NOMO-1 treated with dmso at 0.1 percent for 144 hours (cell line): ENCODE data around the gene AEBP1.

Experiments used
- DNase-seq: peaks from one replicate; lab custom pipeline; 2025; ENCODE audit not compliant: unreplicated experiment; lab: John Stamatoyannopoulos, UW

AEBP1 gene

DNA sequence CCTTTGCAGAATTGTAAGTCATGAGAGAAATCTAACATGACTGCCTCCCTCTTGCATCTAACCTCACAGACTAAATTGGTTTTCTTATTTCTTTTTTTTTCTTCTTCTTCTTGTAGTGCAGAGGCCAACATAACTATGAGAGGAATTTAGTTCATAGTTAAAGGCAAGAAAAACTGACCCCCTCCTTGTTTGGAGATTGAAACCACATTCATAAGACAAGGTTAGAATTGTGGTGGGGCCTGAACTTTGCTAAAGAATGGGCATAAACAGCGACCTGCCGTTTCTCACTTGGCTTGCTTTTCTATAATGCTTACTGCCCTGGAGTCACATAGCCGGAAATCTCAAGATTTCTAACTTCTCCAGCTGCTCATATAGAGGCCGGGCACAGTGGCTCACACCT, 19.4 kb upstream of the AEBP1 start:
- no peak for DNase-seq

DNA sequence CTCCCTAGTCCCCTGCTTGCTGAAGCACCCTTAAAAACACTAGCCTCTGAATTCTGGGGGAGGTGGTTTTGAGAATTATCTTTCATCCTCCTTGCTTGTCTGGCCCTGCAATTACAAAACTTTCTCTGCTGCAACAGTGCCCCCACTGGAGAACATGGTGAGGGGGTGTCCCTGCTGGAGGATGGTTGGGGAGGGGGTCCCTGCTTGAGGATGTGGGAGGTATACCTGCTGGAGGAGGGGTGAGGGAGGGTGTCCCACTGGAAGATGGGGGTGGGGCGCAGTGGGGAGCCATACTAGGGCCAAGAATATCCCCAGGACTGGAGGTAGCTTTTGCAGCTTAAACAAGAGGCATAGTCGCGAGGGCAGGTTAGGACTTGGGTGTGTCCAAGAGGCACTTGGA, 18.6 kb upstream of the AEBP1 start:
- no peak for DNase-seq

DNA sequence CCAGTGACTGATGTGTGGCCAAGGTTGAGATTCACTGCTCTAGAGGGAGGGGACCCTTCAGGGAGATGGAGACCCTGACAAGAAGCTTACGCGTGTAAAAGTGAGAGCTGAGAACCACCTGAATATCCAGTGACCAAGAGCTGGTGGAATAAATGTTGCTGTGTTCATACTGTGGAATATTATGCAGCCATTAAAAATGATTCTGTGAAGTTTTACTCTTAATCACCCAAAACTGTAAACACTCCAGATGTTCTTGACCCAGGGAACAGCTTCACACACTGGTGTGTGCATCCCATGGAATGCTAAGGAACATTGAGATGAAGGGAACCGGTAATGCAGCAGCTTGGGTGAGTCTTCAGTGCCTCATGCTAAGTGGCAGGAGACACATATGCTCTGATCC, 17.5 kb upstream of the AEBP1 start:
- no peak for DNase-seq

DNA sequence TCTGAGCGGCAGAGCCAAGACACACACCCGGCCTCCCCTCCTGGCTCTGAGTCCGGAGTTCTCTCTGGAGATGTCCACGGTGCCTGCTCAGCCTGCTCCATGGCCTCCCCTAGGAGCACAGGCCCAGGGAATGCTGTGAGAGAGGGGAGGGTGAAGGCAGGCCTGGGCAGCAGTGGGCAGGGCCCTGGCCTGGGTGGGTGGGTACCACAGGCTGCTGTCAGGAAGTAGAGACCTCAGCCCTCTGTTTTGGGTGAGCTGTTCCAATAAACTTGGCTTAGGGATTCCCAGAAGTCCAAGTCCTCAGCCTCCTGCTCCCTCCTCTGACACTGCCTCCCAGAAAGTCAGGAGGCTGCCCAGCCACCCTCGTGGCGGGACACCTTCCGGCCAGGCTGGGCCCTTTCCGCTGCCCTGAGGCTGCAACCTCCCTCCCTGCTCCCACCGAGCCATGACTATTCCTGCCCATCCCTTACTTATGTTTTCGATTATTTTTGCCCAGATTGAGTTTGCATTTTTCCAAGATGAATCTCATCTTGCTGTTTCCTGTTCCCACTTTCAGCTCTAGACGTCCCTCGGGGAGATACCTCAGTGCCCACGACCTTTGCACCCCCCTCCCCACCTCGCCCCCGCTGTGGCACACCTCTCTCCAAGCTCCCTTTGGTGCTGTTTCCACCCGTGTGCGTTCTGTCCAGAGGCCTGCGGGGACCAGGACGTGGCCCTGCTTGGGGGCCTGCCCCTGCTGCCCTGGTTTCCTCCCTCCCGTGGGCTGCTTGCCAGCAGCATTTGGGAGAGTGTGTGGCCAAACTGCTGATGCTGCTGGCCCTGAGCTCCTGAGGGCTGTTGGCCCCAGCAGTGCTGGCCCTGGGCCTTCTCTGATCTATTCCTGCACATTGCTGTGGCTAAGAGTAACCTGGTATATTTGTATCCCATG, 16.0 kb upstream of the AEBP1 start:
- no peak for DNase-seq

DNA sequence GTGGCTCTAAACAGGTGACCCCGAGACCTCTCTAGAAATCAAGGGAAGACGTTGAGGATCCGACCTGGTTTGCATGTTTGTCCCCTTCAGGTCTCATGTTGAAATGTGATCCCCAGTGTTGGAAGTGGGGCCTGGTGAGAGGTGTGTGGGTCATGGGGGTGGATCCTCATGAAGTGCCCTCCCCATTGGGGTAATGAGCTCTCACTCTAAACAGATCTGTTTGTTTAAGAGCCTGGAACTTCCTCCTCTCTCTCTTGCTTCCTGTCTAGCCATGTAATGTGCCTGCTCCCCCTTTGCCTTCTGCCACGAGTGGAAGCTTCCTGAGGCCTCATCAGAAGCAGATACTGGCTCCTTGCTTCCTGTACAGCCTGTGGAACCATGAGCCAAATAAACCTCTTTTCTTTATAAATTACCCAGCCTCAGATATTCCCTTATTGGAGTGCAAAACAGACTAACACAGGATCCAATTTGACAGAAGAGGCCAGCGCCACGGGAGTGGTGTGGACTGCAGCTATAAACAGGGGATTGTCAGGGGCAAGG, 11.0 kb upstream of the AEBP1 start:
- DNase-seq: no peak

DNA sequence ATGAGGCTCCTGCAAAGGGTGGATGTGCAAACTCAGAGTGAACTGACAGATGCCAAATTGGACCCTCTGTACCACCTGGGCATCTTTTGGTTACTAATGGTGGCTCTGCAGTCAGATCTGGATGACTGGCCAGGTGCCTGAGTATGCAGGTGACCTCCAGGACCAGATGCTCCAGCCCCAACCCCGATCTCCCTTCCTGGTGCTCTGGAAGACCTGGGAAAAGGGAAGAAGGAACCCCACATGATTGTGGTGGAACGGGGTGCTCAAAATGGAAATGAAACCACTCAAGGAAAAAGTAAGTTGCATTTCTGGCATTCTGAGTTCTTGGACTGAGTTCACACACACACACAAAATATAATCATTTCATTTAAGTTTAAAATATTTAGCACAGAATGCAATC, 9.8 kb upstream of the AEBP1 start:
- no peak for DNase-seq

DNA sequence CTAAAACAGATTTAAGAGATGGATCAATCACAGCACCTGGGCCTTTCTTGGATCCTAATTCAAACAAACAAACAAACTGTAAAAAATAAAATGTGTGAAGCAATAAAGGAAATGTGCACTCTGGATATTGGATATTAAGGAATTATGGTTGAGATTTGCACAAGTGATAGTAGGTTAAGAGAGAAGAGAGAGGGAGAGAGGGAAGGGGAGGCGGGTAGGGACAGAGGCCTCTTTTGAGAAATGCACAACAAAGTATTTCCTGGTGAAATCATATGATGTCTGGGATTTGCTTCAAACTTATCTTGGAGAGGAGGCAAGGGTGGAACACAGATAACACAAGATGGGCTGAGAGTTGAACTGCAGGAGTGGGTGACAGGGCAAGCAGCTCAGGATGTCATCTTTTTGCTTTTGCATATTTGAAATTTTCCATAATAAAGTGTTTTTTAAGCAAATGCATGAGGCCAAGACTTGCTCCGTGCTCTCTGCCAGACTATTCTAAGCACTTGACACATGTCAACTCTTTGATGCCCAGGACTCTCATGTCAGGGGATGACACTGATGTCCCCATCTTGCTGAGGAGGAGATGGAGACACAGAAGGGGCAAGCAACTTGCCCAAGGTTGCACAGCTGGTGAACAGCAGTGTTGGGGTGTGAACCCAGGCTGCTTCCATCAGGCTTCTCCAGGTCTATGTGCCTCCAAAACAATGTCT, 9.1 kb upstream of the AEBP1 start:
- no peak for DNase-seq

DNA sequence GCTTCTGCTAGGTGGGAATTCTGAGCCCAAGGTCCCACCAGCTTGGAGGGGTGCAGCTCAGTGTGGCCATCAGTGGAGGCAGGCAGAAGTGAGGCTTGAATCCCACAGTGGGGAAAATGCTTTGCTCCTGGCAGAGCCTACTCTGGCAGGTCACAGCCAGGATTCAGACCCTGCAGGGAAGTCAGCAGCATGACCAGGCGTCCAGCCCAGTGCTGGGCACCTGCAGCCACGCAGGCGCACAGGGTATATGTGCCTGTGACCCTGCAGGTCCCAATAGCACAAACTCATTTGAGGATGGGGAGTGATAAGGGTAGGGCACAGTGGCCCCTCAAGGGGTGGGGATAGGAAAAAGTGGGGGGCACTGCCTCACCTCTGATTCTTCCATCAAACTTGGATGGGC, 8.4 kb upstream of the AEBP1 start:
- DNase-seq: no peak

DNA sequence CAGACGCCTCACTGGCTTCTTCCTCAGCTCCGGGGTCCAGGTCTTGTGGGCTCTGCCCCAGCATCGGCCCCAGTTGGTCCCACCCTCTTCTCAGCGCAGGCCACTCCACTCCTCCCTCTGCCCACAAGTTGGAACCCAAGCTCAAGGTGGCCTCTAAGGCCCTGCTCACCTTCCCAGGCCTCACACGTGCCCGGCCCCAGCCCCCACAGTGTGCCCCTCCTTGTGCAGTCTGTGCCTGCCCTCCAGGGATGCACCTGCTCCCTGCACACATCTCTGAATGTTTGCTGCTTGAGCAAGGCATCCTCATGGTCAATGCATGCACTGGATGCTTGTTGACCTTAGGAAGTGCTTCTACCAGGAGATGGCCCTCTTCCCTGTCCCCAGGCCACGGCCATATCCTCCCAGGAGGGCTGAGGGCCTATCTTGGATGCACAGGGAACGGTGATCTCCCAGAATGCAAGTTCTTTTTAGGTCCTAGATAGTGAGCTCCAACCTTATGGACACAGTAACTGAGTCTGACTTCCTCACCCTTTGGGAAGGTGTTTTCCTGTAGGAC, 7.7 kb upstream of the AEBP1 start:
- DNase-seq: no peak

DNA sequence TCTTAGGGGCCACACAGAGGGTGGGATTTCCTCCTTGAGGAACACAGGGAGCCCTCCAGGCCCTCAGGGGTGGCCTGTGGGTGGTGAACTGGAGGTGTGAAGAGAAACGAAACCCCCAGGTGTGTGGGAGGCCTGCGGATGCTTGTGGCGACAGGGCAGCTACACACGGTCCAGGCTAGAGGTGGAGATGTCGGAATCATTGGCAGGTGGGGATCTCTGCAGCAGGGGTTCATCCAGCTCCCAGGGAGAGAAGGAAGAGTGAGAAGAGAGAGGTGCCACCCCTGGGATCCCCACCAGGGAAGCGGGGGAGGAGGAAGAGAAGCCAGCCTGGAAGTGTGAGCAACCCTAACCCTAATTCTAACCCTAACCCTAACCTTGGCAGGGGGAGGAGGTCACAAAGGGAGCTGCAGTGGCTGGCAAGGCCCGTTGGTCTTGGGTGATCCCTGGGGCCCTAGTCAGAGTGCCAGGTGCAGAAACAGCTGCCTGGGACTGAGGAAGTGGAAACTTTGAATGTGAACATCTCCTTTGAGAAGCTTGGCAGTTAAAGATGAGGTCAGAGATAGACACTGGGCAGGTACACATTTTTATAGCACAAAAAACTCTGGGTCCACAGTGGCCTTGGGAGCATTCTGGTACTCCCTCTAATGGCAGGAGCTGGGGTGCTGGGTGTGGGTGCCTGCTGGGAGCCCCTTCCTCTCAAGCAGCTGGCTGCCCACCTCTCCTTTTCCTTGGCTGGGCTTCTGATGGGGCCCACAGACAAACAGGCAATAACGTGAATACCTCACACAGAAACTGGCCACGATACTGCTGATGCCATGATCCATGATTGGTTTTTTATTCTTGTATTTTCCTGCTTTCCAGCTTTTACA, 6.8 kb upstream of the AEBP1 start:
- no peak for DNase-seq

DNA sequence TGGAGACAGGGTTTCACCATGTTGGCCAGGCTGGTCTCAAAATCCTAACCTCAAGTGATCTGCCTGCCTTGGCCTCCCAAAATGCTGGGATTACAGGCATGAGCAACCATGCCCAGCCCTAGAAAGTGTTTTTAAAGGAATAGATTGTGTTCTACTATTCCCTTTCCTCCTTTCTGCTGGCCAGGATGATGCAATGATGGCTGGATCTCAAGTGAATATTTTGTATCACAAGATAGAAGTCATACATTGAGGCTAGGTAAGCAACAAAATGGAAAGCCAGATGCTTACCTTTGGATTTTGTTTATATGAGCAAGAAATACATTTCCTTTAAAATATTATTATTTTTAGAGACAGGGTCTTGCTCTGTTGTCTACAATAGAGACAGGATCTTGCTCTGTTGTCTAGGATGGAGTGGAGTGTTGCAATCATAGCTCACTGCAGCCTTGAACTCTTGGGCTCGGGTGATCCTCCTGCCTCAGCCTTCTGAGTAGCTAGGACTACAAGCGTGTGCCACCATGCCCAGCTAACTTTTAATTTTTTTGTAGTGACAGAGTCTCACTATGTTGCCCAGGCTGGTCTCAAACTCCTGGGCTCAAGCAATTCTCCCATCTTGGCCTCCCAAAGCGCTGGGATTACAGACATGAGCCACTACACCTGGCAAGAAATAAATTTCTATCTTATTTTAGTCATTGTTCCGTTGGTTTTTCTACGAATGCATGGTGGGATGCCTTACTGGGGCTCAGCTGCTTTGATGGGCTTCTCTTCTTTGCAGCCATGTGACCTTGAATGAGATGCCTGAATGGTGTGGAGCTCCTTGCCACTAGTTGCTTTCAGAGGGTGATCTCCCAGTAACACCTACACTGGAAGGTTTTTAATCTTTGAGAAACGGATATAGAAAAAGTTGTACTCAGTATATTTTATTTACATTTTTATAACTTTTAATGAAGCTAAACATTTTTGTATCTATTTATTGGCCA, 5.8 kb upstream of the AEBP1 start:
- DNase-seq: no peak

DNA sequence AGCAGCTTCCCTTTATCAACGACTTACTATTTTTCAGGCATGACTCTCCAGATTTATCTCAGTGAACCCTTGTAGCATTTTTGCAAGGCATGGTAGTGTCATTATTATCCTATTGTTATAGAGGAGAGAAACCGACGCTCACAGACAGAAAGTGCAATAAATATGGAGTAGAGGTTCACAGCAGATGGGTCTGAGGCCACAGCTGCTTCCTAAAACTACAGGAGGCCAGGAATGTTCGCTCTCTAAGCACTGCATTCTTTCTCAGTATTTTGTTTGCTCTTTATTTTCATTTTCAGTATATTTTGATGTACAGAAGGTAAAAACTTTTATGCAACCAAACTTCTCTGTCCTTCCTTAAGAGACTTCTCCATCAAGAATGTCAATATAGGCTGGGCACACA, 4.5 kb upstream of the AEBP1 start:
- DNase-seq: no peak

DNA sequence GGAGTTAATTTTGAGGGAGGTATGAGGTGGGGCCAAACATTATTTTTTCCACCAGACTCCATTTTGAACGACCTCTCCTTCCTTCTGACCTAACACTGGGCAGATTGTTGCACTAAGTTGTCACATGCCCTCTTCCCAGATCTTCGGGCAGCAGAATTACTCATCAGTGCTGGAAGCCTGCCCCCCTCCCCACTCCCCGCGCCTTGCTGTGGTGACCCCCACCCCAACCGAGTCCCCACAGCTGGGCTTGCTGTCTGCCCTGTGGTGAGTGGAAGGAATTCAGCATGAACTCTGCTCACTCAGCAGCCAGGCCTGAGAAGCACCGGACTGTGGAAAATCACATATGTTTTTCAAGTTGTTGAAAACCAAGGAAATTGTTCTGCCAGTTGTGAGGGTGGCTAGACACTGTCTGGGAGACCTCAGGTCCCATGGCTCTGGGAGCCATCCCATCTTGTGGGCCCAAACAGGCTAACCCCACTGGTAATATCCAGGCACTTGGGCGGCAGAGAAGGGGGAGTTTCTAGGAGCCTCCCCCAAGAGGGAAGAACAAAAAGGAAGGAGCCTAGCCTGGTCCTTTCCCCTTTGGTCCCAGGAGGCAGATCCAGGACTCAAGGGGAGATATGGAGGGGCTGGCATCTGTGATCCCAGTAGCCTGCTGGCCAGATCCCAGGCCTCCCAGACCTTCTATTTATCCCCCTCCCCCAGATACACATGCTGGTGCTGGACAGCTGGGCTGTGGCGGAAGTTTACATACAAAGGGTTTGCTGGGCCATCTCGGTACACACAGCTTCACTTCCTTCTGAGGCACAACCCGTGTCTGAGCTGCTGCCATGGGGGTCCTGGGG, 3.5 kb upstream of the AEBP1 start:
- no peak for DNase-seq

DNA sequence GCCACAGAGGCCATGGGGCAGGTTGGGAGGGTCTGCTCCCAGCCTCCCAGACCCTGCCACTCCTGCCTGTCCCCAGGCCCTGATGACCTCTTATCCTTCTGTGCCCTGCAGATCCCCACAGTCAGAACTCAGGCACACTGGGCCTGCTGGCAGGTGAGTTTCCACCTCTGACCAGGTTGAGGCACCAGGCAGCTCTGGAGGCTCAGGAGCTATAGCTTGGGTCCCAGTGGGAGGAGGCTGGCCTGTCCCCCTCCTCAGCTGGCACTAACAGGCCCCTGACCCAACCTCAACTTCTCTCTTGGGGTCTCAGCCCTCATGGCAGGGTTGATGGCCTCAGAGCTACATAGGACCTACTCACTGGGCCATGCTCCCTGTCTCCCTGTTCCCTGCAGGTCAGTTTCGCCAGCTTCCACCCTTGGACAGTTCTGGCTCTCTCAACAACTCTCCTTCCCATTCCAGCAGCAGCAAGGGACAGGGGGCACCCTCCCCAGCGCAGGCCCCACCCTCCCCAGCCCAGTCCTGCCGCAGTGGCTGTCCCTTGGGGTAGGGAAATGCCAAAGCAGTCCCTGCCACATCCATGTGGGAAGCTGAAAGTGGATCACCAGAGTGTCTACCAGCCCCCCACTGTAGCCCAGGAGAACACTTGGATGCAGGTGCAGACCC, 2.7 kb upstream of the AEBP1 start:
- no peak for DNase-seq

DNA sequence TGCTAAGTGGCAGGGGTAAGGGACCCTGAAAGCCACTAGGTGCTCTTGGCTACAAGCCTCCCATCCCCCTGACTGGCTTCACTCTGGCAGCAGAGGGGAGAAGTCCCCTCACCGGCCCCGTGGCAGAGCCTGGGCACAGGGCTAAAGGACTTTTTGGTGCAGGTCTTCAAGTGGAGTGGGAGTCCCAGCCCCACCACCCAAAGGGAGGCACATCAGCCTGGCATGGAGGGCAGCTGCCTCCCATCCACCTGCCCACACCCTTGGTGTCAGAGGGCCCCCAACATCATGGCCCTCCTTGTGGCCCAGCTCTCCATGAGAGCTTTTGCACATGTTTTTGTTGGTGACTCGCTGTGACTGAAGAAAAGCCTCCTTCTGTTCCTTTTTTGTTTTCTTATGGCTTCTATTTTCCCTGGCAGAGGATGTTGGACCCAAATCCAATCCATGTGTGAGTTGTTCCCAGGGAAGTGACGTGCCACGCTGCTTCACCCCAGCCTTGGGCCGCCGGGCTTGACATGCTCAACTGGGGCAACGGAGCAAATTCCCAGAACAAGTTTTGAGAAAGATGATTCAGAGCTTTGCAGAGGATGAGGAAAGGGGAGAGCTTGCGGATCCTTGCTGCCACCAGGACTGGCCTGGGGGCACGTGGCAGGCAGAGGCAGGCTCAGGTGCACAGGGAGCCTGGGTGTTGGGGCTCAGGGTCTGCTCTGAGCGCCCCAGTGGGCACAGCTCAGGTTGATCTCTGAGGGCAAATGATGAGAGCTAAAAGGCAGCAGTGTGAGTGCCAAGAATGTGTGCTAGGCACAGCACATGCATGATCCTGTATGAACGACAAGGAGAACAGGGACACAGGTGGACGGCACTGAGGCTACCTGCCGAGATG, 1.9 kb upstream of the AEBP1 start:
- no peak for DNase-seq

DNA sequence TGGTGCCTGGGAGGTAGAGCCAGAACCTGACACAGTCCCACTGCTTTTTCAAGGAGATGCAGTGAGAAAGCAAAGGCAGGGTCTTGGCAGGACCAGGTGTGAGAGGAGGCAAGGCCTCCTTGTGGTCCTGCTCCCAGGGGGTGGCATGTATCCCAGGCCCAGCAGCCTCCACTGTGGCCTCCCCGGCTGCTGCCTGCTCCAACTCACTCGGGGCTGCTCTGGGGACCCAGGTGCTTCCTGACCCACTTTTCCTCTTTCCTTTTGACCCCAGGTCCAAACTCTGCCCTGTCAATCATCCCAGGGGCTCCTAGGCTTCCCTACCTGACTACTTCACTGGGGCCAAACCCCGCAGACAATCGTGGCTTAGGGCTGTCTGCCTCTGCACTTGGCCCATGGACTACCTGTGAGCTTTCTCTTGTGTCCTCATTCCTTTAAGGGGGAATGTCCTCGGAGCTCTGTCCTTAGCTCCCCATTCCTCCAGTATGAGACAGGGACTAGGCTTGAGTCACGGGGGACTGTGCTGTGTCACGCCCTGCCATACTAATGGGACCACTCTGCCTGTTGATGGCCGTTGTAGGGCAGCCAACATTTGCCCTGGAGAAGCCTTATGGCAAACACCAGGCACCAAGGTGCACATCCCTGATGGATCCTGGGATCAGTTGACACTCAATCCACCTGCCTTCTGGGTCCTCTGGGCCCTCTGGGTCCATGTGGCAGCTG, 1.1 kb upstream of the AEBP1 start:
- no peak for DNase-seq

DNA sequence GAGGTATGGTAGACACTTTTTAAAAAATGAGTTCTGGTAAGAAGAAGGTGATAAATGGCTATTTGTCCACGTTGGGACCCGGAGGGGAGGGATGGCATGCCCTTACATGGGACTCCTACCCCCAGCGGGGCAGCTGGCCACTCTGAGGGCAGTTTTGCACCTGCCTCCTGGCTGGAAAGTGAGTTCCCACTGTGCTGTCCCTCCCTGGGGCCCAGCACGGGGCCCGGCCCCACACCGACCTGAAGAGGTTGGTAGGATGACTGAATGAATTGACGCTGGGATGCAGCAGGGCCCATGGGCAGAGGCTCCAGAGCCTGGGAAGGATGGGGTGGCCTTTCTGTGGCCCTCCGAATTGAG, 601 bp upstream of the AEBP1 start:
- no peak for DNase-seq
